HEK293T (cell line): Measurements from ENCODE around the gene POLN.

Experiments used
- CTCF ChIA-PET: fragments of 350-600 bp; formaldehyde crosslinking; extraction: SDS; loops from one replicate; lab custom pipeline; 2021; ENCODE audit warnings: antibody characterized with exemption, inconsistent platforms; lab: Yijun Ruan, JAX
- POLR2A ChIA-PET: fragments of 350-600 bp; formaldehyde crosslinking; extraction: SDS; loops from one replicate; lab custom pipeline; 2020; ENCODE audit warnings: antibody characterized with exemption, inconsistent platforms; lab: Yijun Ruan, JAX
- DNase-seq: peaks from one replicate; pipeline ENCODE4 v3.0.0; 2012; ENCODE audit warnings: mixed read lengths; ENCODE audit errors: extremely low spot score
- ARNT ChIP-seq: fragments of 450-650 bp; IDR thresholded peaks from 2 replicates; pipeline ENCODE4 v1.6.1; 2017; ENCODE audit warnings: mild to moderate bottlenecking
- BHLHE40 ChIP-seq: fragments of 450-650 bp; IDR thresholded peaks from 2 replicates; pipeline ENCODE4 v1.6.1; 2016; ENCODE audit warnings: mild to moderate bottlenecking, moderate library complexity, borderline replicate concordance
- CTBP1 ChIP-seq: fragments of 450-650 bp; IDR thresholded peaks from 2 replicates; pipeline ENCODE4 v1.6.1; 2016; ENCODE audit warnings: borderline replicate concordance
- ELF4 ChIP-seq: fragments of 450-650 bp; IDR thresholded peaks from 2 replicates; pipeline ENCODE4 v1.6.1; 2017; ENCODE audit warnings: antibody characterized with exemption
- FOXA1 ChIP-seq: fragments of 450-650 bp; IDR thresholded peaks from 2 replicates; pipeline ENCODE4 v1.6.1; 2016; ENCODE audit warnings: mild to moderate bottlenecking
- FOXK2 ChIP-seq: fragments of 450-650 bp; IDR thresholded peaks from 2 replicates; pipeline ENCODE4 v1.6.1; 2016; ENCODE audit warnings: mild to moderate bottlenecking
- FOXM1 ChIP-seq: fragments of 450-650 bp; IDR thresholded peaks from 2 replicates; pipeline ENCODE4 v1.6.1; 2017; ENCODE audit warnings: mild to moderate bottlenecking, borderline replicate concordance
- HDGF ChIP-seq: fragments of 450-650 bp; IDR thresholded peaks from 2 replicates; pipeline ENCODE4 v1.6.1; 2017; ENCODE audit warnings: antibody characterized with exemption, borderline replicate concordance
- L3MBTL2 ChIP-seq: fragments of 450-650 bp; conservative IDR thresholded peaks from 2 replicates; pipeline ENCODE4 v1.6.1; 2016; ENCODE audit warnings: mild to moderate bottlenecking
- LEF1 ChIP-seq: fragments of 450-650 bp; IDR thresholded peaks from 2 replicates; pipeline ENCODE4 v1.6.1; 2017; ENCODE audit warnings: mild to moderate bottlenecking, borderline replicate concordance
- NFRKB ChIP-seq: fragments of 450-650 bp; IDR thresholded peaks from 2 replicates; pipeline ENCODE4 v1.6.1; 2016; ENCODE audit warnings: mild to moderate bottlenecking, moderate library complexity
- SP1 ChIP-seq: fragments of 450-650 bp; IDR thresholded peaks from 2 replicates; pipeline ENCODE4 v1.6.1; 2017
- SUZ12 ChIP-seq: fragments of 450-650 bp; IDR thresholded peaks from 2 replicates; pipeline ENCODE4 v1.6.1; 2016; ENCODE audit warnings: mild to moderate bottlenecking
- TARDBP ChIP-seq: fragments of 450-650 bp; IDR thresholded peaks from 2 replicates; pipeline ENCODE4 v1.6.1; 2016
- ZNF384 ChIP-seq: fragments of 450-650 bp; IDR thresholded peaks from 2 replicates; pipeline ENCODE4 v1.6.1; 2016
- TF ChIP-seq, protein P1 (sequence below): fragments of 450-650 bp; IDR thresholded peaks from 2 replicates; pipeline ENCODE4 v1.6.1; 2016

POLN gene

DNA sequence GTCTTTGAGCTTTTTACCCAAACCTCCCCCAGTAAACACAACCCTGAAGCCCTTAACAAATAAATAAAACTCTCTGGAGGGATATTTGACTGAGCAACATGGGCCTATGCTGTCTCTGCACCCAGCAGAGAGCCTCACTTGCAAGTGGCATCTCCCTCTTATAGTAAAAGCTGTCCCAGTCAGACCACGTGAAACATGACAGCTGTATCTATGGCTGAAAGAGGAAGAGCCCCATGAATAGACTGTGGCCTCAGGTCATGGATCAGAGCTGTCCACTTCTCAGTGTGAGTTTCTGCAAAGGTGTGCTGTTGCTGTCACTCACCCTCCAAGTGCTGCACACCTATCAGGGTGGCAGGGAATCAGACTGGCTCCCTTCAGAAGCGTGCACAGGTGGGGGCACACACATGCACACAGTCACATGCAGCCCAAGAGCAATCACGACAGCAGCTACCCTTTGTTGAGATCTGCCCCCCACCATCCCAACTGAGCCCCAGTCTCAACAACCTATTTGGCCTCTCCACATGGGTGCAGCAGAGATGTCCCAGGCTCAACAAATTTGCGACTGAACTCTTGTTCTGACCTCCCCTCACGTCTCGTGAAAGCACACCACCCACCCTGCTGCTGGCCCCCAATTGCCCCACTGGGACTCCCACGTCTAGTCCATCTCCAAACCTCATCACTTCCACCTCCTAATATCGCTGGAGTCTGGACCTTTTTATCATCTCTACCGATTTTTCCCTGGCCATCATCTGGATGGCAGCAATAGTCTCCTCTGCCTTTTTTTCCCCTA lies 137.2 kb downstream of the POLN start:
- CTCF ChIA-PET: no interaction called here
- DNase-seq: no peak
- POLR2A ChIA-PET: no interaction called here
- TF ChIP-seq TARDBP: no peak
- no peak for TF ChIP-seq FOXK2
- TF ChIP-seq, protein P1, sequence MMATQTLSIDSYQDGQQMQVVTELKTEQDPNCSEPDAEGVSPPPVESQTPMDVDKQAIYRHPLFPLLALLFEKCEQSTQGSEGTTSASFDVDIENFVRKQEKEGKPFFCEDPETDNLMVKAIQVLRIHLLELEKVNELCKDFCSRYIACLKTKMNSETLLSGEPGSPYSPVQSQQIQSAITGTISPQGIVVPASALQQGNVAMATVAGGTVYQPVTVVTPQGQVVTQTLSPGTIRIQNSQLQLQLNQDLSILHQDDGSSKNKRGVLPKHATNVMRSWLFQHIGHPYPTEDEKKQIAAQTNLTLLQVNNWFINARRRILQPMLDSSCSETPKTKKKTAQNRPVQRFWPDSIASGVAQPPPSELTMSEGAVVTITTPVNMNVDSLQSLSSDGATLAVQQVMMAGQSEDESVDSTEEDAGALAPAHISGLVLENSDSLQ: no peak
- TF ChIP-seq CTBP1: no peak
- TF ChIP-seq L3MBTL2: no peak
- TF ChIP-seq HDGF: no peak
- no peak for TF ChIP-seq FOXA1
- TF ChIP-seq ARNT: no peak
- no peak for TF ChIP-seq NFRKB
- TF ChIP-seq SUZ12: no peak
- TF ChIP-seq ELF4: no peak
- no peak for TF ChIP-seq ZNF384
- TF ChIP-seq SP1: no peak
- TF ChIP-seq BHLHE40: no peak
- no peak for TF ChIP-seq FOXM1
- no peak for TF ChIP-seq LEF1

DNA sequence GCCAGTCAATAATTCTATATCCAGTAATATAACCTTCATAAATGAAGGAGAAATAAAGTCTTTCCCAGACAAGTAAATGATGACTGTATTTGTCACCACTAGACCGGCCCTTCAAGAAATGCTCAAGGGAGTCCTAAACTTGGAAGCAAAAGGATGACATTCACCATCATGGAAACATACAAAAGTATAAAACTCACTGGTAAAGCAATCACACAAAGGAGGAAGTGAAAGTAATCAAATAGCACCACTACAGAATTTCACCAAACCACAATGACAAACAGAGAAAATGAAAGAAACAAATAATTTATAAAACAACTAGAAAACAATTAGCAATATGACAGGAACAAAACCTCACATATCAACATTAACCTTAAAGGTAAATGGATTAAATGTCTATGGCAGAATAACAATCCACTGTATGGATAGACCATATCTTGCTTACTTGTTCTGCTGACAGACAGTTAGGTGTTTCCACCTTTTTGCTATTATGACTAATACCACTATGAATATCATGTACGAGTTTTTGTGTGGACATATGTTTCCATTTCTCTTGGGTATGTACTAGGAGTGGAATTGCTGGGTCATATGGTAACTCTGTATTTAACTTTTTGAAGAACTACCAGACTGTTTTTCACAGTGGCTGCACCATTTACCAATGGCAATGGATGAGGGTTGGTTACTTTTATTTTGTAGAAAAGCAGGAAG lies 137.9 kb downstream of the POLN start:
- ChIA-PET POLR2A (no interaction called here), CTCF (no interaction called here)
- TF ChIP-seq CTBP1: no peak
- no peak for TF ChIP-seq ZNF384
- no peak for TF ChIP-seq SUZ12
- TF ChIP-seq FOXA1: no peak
- TF ChIP-seq TARDBP: no peak
- TF ChIP-seq FOXM1: no peak
- TF ChIP-seq ARNT: no peak
- TF ChIP-seq FOXK2: no peak
- no peak for TF ChIP-seq ELF4
- no peak for TF ChIP-seq LEF1
- no peak for TF ChIP-seq L3MBTL2
- TF ChIP-seq HDGF: no peak
- no peak for TF ChIP-seq NFRKB
- DNase-seq: no peak

GRCh38 chr4:2103127-2103842 lies 138.6 kb downstream of the POLN start:
- ChIA-PET POLR2A (no interaction called here), CTCF (no interaction called here)
- TF ChIP-seq FOXM1 (no peak), LEF1 (no peak), ZNF384 (no peak), FOXA1 (no peak), CTBP1 (no peak), FOXK2 (no peak), BHLHE40 (no peak), ELF4 (no peak), L3MBTL2 (no peak), SUZ12 (no peak), NFRKB (no peak), HDGF (no peak)
- TF ChIP-seq, protein P1: no peak
- DNase-seq: no peak

- POLR2A ChIA-PET: no interaction called here
- TF ChIP-seq L3MBTL2: no peak
- TF ChIP-seq, protein P1: no peak
- TF ChIP-seq HDGF: no peak
- TF ChIP-seq NFRKB: no peak
- TF ChIP-seq ARNT: no peak
- TF ChIP-seq CTBP1: no peak
- no peak for TF ChIP-seq ZNF384
- TF ChIP-seq LEF1: no peak
- TF ChIP-seq FOXM1: no peak
- TF ChIP-seq FOXA1: no peak
- no peak for TF ChIP-seq SP1
- no peak for TF ChIP-seq ELF4
- no peak for TF ChIP-seq FOXK2
- no peak for TF ChIP-seq BHLHE40
- TF ChIP-seq SUZ12: no peak
- no peak for TF ChIP-seq TARDBP
- CTCF ChIA-PET: no interaction called here
- no peak for DNase-seq
These were observed 139.7 kb downstream of the POLN start for GRCh38 chr4:2102045-2102883.

DNA sequence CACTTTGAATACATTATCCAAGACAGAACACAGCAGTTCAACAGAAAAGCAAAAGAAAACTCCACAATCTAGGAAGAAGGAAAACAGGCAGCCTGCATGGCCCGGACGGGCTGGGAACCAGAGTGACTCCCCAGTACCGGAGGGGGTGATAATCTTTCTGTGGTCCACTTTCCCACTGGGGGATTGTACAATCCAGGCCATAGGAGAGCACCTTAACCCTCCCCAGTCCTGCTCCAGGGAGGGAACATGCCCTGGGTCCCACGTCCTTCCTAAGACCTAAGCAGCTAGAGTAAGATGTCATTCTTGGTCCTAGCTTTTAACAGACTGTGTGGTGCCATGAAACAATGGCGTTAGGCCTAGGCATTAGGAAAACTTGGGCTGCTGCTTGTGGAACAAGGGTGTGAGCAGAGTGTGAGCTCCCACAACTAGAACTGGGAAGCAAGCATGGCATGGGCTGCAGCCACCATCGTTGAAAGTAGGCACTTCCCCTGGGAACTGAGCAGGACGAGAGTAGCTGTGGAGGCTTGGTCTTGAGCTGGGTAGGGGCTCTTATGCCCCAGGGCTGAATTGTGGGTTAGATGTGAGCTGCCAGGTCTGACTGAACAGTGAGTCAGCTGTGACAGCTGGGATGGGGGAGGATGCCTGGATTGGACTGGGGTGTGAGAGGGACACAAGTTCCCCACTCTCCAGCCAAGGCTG lies 140.4 kb downstream of the POLN start:
- no peak for DNase-seq
- ChIA-PET CTCF (no interaction called here), POLR2A (no interaction called here)
- TF ChIP-seq HDGF (no peak), ELF4 (no peak), L3MBTL2 (no peak), FOXA1 (no peak)
- TF ChIP-seq, protein P1: no peak
